Fibroblast of villous mesenchyme (primary cell): ENCODE data around the gene ATP6V0C. TPM values are rescaled to one million over a fixed set of nuclear protein-coding genes. Genes with fewer than 3 reads are reported as not detected.
"Not testable (repeated sequence)": the region's sequence is repeated elsewhere in the genome, so short reads cannot be mapped to it uniquely, and the experiment has no call there.

Source experiments
- DNase-seq: peaks from one replicate; pipeline ENCODE4 v3.0.0-alpha.2; 2010; ENCODE audit warnings: low read depth
- H3K4me3 ChIP-seq: 2 replicates; pipeline ENCODE4 v1.5.1; 2011; ENCODE audit warnings: low read depth, mild to moderate bottlenecking, low read length
- CTCF ChIP-seq: IDR thresholded peaks from 2 replicates; pipeline ENCODE4 v1.5.1; 2012; ENCODE audit warnings: low read depth, mild to moderate bottlenecking, low read length; ENCODE audit not compliant: insufficient read depth
- total RNA-seq: library from RNA; depleted of rRNA; stranded (reverse); fragments of >200 nt; gene quantifications from 2 replicates; pipeline ENCODE4 v1.2.3, GENCODE V29; 2012

ATP6V0C gene
- total RNA-seq, 1 donor, result 23.3 TPM

GRCh38 chr16:2475413-2476344 is 38.1 kb upstream of the ATP6V0C start:
- H3K4me3 ChIP-seq, result peak overlapping the region; percentile 59
- no peak for DNase-seq
- TF ChIP-seq CTCF, result no peak

- DNase-seq, result no peak
- H3K4me3 ChIP-seq, result no peak overlapping the region
- no peak for TF ChIP-seq CTCF
Measured at GRCh38 chr16:2476345-2476720, 37.4 kb upstream of the ATP6V0C start.

GRCh38 chr16:2476741-2477140 is 37.0 kb upstream of the ATP6V0C start:
- no peak for DNase-seq
- H3K4me3 ChIP-seq, result no peak overlapping the region
- TF ChIP-seq CTCF, result no peak

- no peak for TF ChIP-seq CTCF
- no peak for DNase-seq
- no peak overlapping the region for H3K4me3 ChIP-seq
Measured at GRCh38 chr16:2477327-2477726, 36.4 kb upstream of the ATP6V0C start.

GRCh38 chr16:2478279-2478678 is 35.5 kb upstream of the ATP6V0C start:
- no peak for DNase-seq
- no peak overlapping the region for H3K4me3 ChIP-seq
- no peak for TF ChIP-seq CTCF

GRCh38 chr16:2479996-2480395 is 33.8 kb upstream of the ATP6V0C start:
- not testable (repeated sequence) for DNase-seq, H3K4me3 ChIP-seq

GRCh38 chr16:2480948-2481347 is 32.8 kb upstream of the ATP6V0C start:
- DNase-seq, result no peak
- no peak overlapping the region for H3K4me3 ChIP-seq
- no peak for TF ChIP-seq CTCF
